ENCODE results near the gene ARIH1.

ARIH1 gene

GRCh38 chr15:72536506-72536905 is 62.4 kb downstream of the ARIH1 start:
- DNase-seq (ENCODE audit: low read depth in 3 of 3) = no peak

- no peak for DNase-seq (ENCODE audit: low read depth in 3 of 3)
Measured at GRCh38 chr15:72538931-72539330, 64.8 kb downstream of the ARIH1 start.

GRCh38 chr15:72540606-72541237 is 66.6 kb downstream of the ARIH1 start:
- DNase-seq (ENCODE audit: low read depth in 3 of 3) = no peak

- DNase-seq (ENCODE audit: low read depth in 3 of 3) = no peak
Measured at GRCh38 chr15:72541674-72542073, 67.5 kb downstream of the ARIH1 start.

GRCh38 chr15:72545156-72545555 is 71.0 kb downstream of the ARIH1 start:
- no peak for DNase-seq (ENCODE audit: low read depth in 3 of 3)

- peak; percentile 2 to 26 (median 17) for DNase-seq (ENCODE audit: low read depth in 3 of 3)
Measured at GRCh38 chr15:72554471-72555425, 80.6 kb downstream of the ARIH1 start.

- no peak for DNase-seq (ENCODE audit: low read depth in 3 of 3)
Measured at GRCh38 chr15:72559781-72560180, 85.7 kb downstream of the ARIH1 start.

GRCh38 chr15:72560458-72560857 is 86.3 kb downstream of the ARIH1 start:
- DNase-seq (ENCODE audit: low read depth in 3 of 3) = no peak

GRCh38 chr15:72562386-72562785 is 88.3 kb downstream of the ARIH1 start:
- no peak for DNase-seq (ENCODE audit: low read depth in 3 of 3)

- DNase-seq (ENCODE audit: low read depth in 3 of 3) = no peak
Measured at GRCh38 chr15:72562878-72563277, 88.7 kb downstream of the ARIH1 start.

GRCh38 chr15:72564091-72564490 is 90.0 kb downstream of the ARIH1 start:
- DNase-seq (ENCODE audit: low read depth in 3 of 3) = no peak

GRCh38 chr15:72566973-72567372 is 92.8 kb downstream of the ARIH1 start:
- DNase-seq (ENCODE audit: low read depth in 3 of 3) = no peak

GRCh38 chr15:72570059-72570458 is 95.9 kb downstream of the ARIH1 start:
- no peak for DNase-seq (ENCODE audit: low read depth in 3 of 3)

GRCh38 chr15:72579814-72580213 is 105.7 kb downstream of the ARIH1 start:
- no peak for DNase-seq (ENCODE audit: low read depth in 3 of 3)

GRCh38 chr15:72584006-72584405 is 109.9 kb downstream of the ARIH1 start:
- no peak for DNase-seq (ENCODE audit: low read depth in 3 of 3)

GRCh38 chr15:72585025-72585424 is 110.9 kb downstream of the ARIH1 start:
- no peak for DNase-seq (ENCODE audit: low read depth in 3 of 3)

- DNase-seq (ENCODE audit: low read depth in 3 of 3) = no peak
Measured at GRCh38 chr15:72585476-72586058, 111.4 kb downstream of the ARIH1 start.

- no peak for DNase-seq (ENCODE audit: low read depth in 3 of 3)
Measured at GRCh38 chr15:72588096-72588495, 114.0 kb downstream of the ARIH1 start.

GRCh38 chr15:72590427-72590826 is 116.3 kb downstream of the ARIH1 start:
- DNase-seq (ENCODE audit: low read depth in 3 of 3) = no peak

GRCh38 chr15:72591361-72591760 is 117.2 kb downstream of the ARIH1 start:
- no peak for DNase-seq (ENCODE audit: low read depth in 3 of 3)

GRCh38 chr15:72592097-72592496 is 118.0 kb downstream of the ARIH1 start:
- DNase-seq (ENCODE audit: low read depth in 3 of 3) = no peak

GRCh38 chr15:72592676-72593075 is 118.5 kb downstream of the ARIH1 start:
- no peak for DNase-seq (ENCODE audit: low read depth in 3 of 3)

GRCh38 chr15:72593838-72594237 is 119.7 kb downstream of the ARIH1 start:
- DNase-seq (ENCODE audit: low read depth in 3 of 3) = no peak

Data from stimulated activated CD4-positive, alpha-beta T cell treated with anti-CD3 and anti-CD28 coated beads, TNF-alpha, amount 100 ng/mL, for 48 hours (primary cell).